Measurements from ENCODE around the gene EXOC7. TPM values are rescaled to one million over a fixed set of nuclear protein-coding genes. Genes with fewer than 3 reads are reported as not detected.
"Not testable (repeated sequence)": the region's sequence is repeated elsewhere in the genome, so short reads cannot be mapped to it uniquely, and the experiment has no call there.

EXOC7 gene
- polyA plus RNA-seq, 6 donors from 2014 or later, result 40.8 to 64.9 (median 54.0) TPM

DNA sequence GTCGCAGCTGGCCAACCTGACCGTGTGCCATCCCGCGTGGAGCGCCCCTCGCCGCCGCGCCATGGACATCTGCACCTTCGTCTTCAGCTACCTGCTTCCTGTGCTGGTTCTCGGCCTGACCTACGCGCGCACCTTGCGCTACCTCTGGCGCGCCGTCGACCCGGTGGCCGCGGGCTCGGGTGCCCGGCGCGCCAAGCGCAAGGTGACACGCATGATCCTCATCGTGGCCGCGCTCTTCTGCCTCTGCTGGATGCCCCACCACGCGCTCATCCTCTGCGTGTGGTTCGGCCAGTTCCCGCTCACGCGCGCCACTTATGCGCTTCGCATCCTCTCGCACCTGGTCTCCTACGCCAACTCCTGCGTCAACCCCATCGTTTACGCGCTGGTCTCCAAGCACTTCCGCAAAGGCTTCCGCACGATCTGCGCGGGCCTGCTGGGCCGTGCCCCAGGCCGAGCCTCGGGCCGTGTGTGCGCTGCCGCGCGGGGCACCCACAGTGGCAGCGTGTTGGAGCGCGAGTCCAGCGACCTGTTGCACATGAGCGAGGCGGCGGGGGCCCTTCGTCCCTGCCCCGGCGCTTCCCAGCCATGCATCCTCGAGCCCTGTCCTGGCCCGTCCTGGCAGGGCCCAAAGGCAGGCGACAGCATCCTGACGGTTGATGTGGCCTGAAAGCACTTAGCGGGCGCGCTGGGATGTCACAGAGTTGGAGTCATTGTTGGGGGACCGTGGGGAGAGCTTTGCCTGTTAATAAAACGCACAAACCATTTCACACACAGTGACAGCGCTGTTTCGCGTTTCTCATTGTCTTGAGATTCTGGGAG lies 26.6 kb downstream of the EXOC7 start:
- ATAC-seq (ENCODE audit: low read depth in 2 of 2) (peak; percentile 63 to 66), DNase-seq (peak; percentile 82)
- Mint-ChIP-seq H3K36me3 (peaks cover 0 to 9% of the 10 kb centered on the region in 2 donors), H3K9me3 (peaks cover 0 to 2% (median 0%) of the 10 kb centered on the region in 7 donors), H3K27ac (peak overlapping the region; percentile 91 to 99 (median 96)), H3K27me3 (peaks cover 44 to 48% (median 46%) of the 10 kb centered on the region in 3 donors), H3K4me3 (peak overlapping the region; percentile 71 to 85 (median 82)), H3K4me1 (peaks cover 32 to 39% (median 33%) of the 10 kb centered on the region in 3 donors)

DNA sequence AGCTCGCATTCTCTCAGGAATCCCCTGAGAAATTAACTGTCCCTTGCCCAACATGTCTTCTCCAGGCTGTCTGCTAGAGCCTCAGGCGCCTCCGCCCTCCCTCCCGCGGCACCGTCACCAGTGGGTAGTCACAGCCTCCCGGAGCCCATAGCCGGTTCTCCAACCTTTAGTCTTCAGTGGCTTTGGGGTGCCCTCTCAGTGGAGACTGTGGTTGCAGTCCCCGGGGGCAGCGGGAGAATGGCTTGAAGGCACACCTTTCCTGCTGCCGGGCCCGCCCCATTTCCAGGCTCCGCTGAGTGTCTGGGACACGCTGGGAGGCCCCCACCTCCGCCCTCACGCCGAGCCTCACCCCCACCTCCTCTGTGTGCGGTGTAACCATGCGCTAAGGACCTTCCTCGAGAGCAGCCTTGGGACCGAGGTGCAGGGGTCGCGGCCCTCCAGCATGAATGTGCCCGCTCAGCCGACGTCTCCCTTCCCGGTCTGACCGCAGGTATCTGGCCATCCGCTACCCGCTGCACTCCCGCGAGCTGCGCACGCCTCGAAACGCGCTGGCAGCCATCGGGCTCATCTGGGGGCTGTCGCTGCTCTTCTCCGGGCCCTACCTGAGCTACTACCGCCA lies 27.3 kb downstream of the EXOC7 start:
- Mint-ChIP-seq H3K4me1 (peaks cover 39 to 47% (median 39%) of the 10 kb centered on the region in 3 donors), H3K27ac (peak overlapping the region; percentile 91 to 99 (median 94)), H3K4me3 (peak overlapping the region; percentile 76 to 87 (median 82)), H3K27me3 (peaks cover 44 to 48% (median 46%) of the 10 kb centered on the region in 3 donors), H3K9me3 (peaks cover 0 to 2% (median 0%) of the 10 kb centered on the region in 7 donors), H3K36me3 (peaks cover 0 to 9% of the 10 kb centered on the region in 2 donors)
- ATAC-seq (ENCODE audit: low read depth in 2 of 2) (no peak), DNase-seq (peak; percentile 38)

DNA sequence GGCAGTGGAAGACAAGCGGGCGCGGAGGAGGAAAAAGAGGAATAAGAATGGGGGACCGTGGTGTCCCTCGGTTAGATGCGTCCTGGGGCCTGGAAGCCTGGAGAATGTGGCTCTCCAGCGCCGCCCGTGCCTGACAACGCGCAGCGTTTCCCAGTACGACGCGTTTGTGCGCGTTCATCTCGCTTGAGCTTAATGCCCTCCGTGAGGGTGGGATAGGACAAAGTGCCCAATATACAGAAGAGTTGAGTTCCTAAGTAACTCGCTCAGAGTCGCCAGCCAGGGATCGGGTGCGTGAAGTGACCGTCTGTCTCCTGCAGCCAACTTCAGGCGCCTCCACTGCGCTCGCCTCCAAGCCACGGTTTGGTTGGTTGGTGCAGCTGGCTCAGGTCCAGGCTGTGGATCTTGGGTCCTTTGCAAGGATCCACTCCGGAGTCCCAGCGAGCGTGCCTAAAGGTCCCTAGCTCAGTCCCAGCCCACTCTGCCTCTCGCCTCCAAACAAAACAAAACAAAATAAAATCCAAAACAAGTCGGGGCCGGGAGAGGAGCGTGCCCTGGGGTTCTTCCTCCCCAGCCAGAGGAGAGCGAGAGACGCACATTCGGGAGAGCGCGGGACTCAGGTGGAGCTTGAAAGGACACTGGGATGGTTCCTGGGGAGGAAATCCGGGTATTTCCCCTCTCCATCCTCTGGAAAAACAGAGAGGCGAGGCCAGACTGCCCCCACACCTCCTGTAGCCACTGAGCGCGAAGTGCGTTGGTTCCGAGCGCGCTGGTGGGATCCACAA lies 28.0 kb downstream of the EXOC7 start:
- H3K36me3 Mint-ChIP-seq, result peaks cover 0 to 9% of the 10 kb centered on the region in 2 donors
- peaks cover 0 to 2% (median 0%) of the 10 kb centered on the region in 7 donors for H3K9me3 Mint-ChIP-seq
- peaks cover 44 to 48% (median 46%) of the 10 kb centered on the region in 3 donors for H3K27me3 Mint-ChIP-seq
- peak overlapping the region; percentile 91 to 99 (median 94) for H3K27ac Mint-ChIP-seq
- no peak for ATAC-seq (ENCODE audit: low read depth in 2 of 2)
- H3K4me1 Mint-ChIP-seq, result peaks cover 39 to 53% (median 45%) of the 10 kb centered on the region in 3 donors
- DNase-seq, result no peak
- H3K4me3 Mint-ChIP-seq, result peak overlapping the region; percentile 76 to 88 (median 84)

- Mint-ChIP-seq H3K36me3 (peaks cover 0 to 9% of the 10 kb centered on the region in 2 donors), H3K9me3 (peaks cover 0 to 2% (median 0%) of the 10 kb centered on the region in 7 donors), H3K27me3 (peaks cover 44 to 48% (median 46%) of the 10 kb centered on the region in 3 donors), H3K4me3 (peak within 1 kb of the TSS; percentile 76 to 93 (median 86)), H3K27ac (peak within 1 kb of the TSS; percentile 91 to 99 (median 92)), H3K4me1 (peaks cover 42 to 61% (median 52%) of the 10 kb centered on the region in 3 donors)
- DNase-seq (peak; percentile 31), ATAC-seq (ENCODE audit: low read depth in 2 of 2) (no peak)
Observed at GRCh38 chr17:76074390-76075363, 28.9 kb downstream of the EXOC7 start, which contains the start of gene GALR2. TSS of gene GALR2 (plus strand) at chr17:76074781. CDS start at chr17:76074884, 103 bp downstream.

DNA sequence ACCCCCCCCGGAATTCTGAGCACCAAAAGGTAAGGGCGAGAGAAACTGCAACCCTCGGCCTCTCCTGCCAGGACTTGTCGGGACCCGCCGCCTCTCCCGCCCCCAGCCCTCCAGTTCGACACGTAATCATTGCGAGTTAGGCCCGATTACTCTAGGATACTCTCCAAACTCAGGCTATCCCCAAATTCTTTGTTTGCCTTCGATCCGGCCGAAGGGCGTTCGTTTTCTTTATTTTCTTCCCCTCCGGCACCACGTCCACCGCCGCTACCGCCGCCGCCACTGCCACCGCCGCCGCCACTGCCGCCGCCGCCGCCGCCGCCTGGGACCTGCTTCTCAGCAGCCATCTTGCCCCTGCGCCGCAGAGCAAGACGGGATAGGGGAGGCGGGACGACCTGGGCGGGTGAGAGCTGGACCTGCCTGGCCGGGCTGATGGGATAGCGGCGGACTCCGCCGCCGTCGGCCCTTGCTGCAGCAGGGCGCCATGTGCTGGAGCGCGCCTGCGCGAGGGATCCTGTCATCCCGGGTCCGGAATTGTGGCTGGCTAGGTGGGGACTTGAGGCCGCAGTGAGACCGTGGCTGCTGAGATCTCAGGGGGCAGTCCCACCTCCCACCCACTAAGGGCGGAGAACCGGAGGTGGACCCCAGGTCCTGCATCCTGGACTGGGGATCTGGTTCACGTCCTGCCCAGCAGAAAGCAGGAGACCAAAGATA lies 31.3 kb downstream of the EXOC7 start, which contains the start of gene SRP68:
TSS of gene SRP68 (minus strand) at position 370 of the 711 bp plus-strand sequence. CDS start at position 344, 26 bp downstream.
- Mint-ChIP-seq H3K27me3 (peaks cover 29 to 33% (median 32%) of the 10 kb centered on the region in 3 donors), H3K9me3 (peaks cover 0 to 2% (median 0%) of the 10 kb centered on the region in 7 donors)
- peak; percentile 75 for DNase-seq

GRCh38 chr17:76071531-76072147 lies 31.9 kb downstream of the EXOC7 start:
- Mint-ChIP-seq H3K4me1 (peaks cover 34 to 50% (median 43%) of the 10 kb centered on the region in 3 donors), H3K27me3 (peaks cover 23 to 27% (median 25%) of the 10 kb centered on the region in 3 donors), H3K9me3 (peaks cover 0 to 2% (median 0%) of the 10 kb centered on the region in 7 donors), H3K4me3 (peak overlapping the region; percentile 92 to 99 (median 95)), H3K27ac (peak overlapping the region; percentile 84 to 99 (median 97)), H3K36me3 (peaks cover 0 to 9% of the 10 kb centered on the region in 2 donors)
- DNase-seq (no peak), ATAC-seq (ENCODE audit: low read depth in 2 of 2) (peak in 1 of 2 donors; percentile 8)

More for the DNA sequence above, 31.3 kb downstream of the EXOC7 start, which contains the start of gene SRP68:
- Mint-ChIP-seq H3K4me1 (peaks cover 40 to 57% (median 49%) of the 10 kb centered on the region in 3 donors), H3K4me3 (peak within 1 kb of the TSS; percentile 92 to 99 (median 95)), H3K36me3 (peaks cover 0 to 9% of the 10 kb centered on the region in 2 donors), H3K27ac (peak within 1 kb of the TSS; percentile 89 to 99 (median 97))
- ATAC-seq (ENCODE audit: low read depth in 2 of 2), result peak; percentile 59 to 61

GRCh38 chr17:76065775-76066174 lies 37.8 kb downstream of the EXOC7 start:
- no peaks in the 10 kb centered on the region for H3K27me3 Mint-ChIP-seq
- peaks cover 10 to 12% of the 10 kb centered on the region in 2 donors for H3K36me3 Mint-ChIP-seq
- H3K4me3 Mint-ChIP-seq, result no peak overlapping the region
- H3K27ac Mint-ChIP-seq, result peak overlapping the region in 1 of 6 donors; percentile 7
- ATAC-seq (ENCODE audit: low read depth in 2 of 2) (no peak), DNase-seq (no peak)
- peaks cover 9 to 24% (median 16%) of the 10 kb centered on the region in 3 donors for H3K4me1 Mint-ChIP-seq
- H3K9me3 Mint-ChIP-seq, result no peaks in the 10 kb centered on the region

- H3K36me3 Mint-ChIP-seq, result peaks cover 10 to 19% of the 10 kb centered on the region in 2 donors
- peak overlapping the region in 3 of 6 donors; percentile 29 to 95 (median 72) for H3K27ac Mint-ChIP-seq
- H3K4me1 Mint-ChIP-seq, result peaks cover 6 to 14% (median 6%) of the 10 kb centered on the region in 3 donors
- no peak overlapping the region for H3K4me3 Mint-ChIP-seq
- DNase-seq (no peak), ATAC-seq (ENCODE audit: low read depth in 2 of 2) (peak in 1 of 2 donors; percentile 45)
- no peaks in the 10 kb centered on the region for H3K27me3 Mint-ChIP-seq
- no peaks in the 10 kb centered on the region for H3K9me3 Mint-ChIP-seq
Observed at GRCh38 chr17:76063875-76064546, 39.6 kb downstream of the EXOC7 start.

DNA sequence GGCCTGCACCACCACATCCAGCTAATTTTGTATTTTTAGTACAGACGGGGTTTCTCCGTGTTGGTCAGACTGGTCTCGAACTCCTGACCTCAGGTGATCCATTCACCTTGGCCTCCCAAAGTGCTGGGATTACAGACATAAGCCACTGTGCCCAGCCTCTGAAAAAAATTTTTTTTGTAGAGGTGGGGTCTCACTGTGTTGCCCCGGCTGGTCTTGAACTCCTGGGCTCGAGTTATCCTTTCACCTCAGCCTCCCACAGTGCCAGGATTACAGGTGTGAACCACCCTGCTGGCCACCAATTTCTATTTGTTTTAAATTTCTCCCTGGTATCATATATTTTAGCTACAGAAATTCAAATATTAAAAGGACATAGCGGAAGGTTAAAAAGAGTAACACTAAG lies 45.3 kb downstream of the EXOC7 start:
- H3K9me3 Mint-ChIP-seq; H3K4me3 Mint-ChIP-seq; H3K4me1 Mint-ChIP-seq; H3K27me3 Mint-ChIP-seq; DNase-seq; H3K27ac Mint-ChIP-seq; ATAC-seq (ENCODE audit: low read depth in 2 of 2): not testable (repeated sequence)
- peaks cover 14 to 20% of the 10 kb centered on the region in 2 donors for H3K36me3 Mint-ChIP-seq

DNA sequence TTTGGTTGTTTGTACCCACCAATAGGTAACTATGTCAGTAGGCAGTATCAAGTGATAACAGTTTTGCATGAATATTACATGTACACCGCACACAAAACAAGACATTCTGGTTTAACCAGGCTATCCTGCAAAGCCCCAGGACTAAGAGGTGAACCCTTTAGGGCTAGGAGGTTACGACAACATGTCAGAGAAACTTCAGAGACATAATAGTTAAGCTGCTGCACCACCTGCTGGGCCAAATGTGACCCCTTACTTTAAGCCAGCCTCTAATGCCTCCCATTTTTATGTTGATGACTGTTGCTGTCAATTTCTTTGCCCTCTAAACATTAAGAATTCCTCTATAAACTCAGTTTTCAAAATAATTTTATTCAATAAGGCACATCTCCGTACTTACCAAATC lies 46.7 kb downstream of the EXOC7 start:
- no peak for DNase-seq
- Mint-ChIP-seq H3K4me1 (peaks cover 0 to 5% (median 5%) of the 10 kb centered on the region in 3 donors), H3K9me3 (no peaks in the 10 kb centered on the region), H3K36me3 (peaks cover 14 to 20% of the 10 kb centered on the region in 2 donors), H3K27me3 (no peaks in the 10 kb centered on the region), H3K27ac (no peak overlapping the region), H3K4me3 (no peak overlapping the region)
- no peak for ATAC-seq (ENCODE audit: low read depth in 2 of 2)

Data from naive B cell (primary cell).